IPS DF 6.9 (cell line): ENCODE measurements around the gene WLS.

Experiments used
- DNase-seq: peaks from one replicate; pipeline ENCODE4 v3.0.0-alpha.2; 2013; ENCODE audit warnings: low read depth, low spot score
- H3K27ac ChIP-seq: one replicate; pipeline ENCODE4 v1.5.1; 2013; ENCODE audit warnings: low read length, control low read depth
- H3K27me3 ChIP-seq: 2 replicates; pipeline ENCODE4 v1.6.1; 2013; ENCODE audit warnings: mild to moderate bottlenecking, low read length; ENCODE audit not compliant: control insufficient read depth, insufficient read depth
- H3K36me3 ChIP-seq: 2 replicates; pipeline ENCODE4 v1.6.1; 2013; ENCODE audit warnings: low read length; ENCODE audit not compliant: control insufficient read depth, insufficient read depth
- H3K4me1 ChIP-seq: 2 replicates; pipeline ENCODE4 v1.6.1; 2013; ENCODE audit warnings: low read length; ENCODE audit not compliant: control insufficient read depth, insufficient read depth
- H3K4me3 ChIP-seq: 2 replicates; pipeline ENCODE4 v1.5.1; 2013; ENCODE audit warnings: mild to moderate bottlenecking, low read length
- H3K9me3 ChIP-seq: 2 replicates; pipeline ENCODE4 v1.6.1; 2013; ENCODE audit warnings: low read length, inconsistent platforms; ENCODE audit not compliant: control insufficient read depth, insufficient read depth
- WGBS: extraction: QIAGEN DNeasy Blood & Tissue Kit; methylation state at CpG from one replicate; pipeline ENCODE4 v1.1.7; 2013; ENCODE audit warnings: mixed read lengths, missing lambda C conversion rate; ENCODE audit not compliant: insufficient read length, insufficient coverage; 5-methylcytosine and 5-hydroxymethylcytosine counted together

Gene WLS

DNA sequence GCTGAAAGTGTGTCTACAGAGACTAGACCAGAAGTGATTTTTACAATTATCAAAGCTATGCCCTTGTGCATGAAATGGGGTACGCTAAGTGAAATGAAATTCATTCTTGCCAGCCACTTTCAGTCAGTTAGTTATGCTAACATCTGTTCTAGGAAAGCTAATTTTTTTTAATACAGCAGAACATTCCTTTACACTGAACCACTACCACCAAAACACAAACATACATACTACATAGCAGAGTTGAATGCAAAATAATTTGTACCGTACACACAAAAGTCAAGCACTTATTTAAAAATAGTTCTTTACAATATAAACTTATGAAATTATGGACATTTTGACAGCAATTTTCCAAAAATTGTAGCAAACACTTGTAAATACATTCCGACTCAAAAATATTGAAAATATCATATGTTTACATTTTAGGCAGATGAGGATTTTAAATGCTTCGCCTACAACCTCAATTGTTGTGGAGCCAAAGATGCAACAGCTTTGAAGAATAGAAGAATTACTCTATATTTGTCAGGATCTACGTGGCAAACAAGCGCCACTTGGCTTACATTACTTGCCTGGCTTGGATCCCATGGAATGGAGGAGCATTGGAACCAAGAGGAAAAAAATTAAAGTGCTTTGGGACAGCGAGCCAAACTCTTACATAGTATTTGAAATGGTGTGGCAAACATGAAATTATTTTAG, 30.6 kb downstream of the WLS start:
- 100% methylated on average over 1 of the region's 7 CpGs for WGBS
- Histone ChIP-seq H3K36me3 (no peaks in the 10 kb centered on the region), H3K9me3 (no peaks in the 10 kb centered on the region), H3K27me3 (no peaks in the 10 kb centered on the region), H3K4me1 (no peaks in the 10 kb centered on the region), H3K4me3 (no peak overlapping the region), H3K27ac (no peak overlapping the region)
- no peak for DNase-seq

DNA sequence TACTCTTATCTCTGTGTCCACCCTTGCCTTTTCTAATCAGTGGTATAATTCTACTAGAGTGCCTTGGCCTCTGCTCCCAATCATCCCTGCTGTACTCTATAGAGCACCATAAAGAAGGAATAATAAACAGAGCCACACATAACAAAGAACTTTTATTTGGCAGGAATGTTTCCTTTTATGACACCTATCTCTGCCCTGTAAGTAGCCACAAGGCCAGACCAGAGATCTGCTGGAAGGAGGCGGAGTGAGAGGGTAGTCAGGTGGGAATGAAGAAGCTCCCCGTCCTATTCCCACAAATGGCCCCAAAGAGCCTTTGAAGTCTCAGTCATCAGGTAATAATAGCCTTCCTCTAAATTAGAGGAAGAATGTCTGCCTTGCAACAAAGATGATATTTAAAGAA, 32.7 kb downstream of the WLS start:
- H3K27ac ChIP-seq: no peak overlapping the region
- H3K4me1 ChIP-seq: no peaks in the 10 kb centered on the region
- no CpG with 5 or more reads among the region's 2 CpGs for WGBS
- H3K27me3 ChIP-seq: no peaks in the 10 kb centered on the region
- DNase-seq: no peak
- no peak overlapping the region for H3K4me3 ChIP-seq
- no peaks in the 10 kb centered on the region for H3K9me3 ChIP-seq
- H3K36me3 ChIP-seq: no peaks in the 10 kb centered on the region

DNA sequence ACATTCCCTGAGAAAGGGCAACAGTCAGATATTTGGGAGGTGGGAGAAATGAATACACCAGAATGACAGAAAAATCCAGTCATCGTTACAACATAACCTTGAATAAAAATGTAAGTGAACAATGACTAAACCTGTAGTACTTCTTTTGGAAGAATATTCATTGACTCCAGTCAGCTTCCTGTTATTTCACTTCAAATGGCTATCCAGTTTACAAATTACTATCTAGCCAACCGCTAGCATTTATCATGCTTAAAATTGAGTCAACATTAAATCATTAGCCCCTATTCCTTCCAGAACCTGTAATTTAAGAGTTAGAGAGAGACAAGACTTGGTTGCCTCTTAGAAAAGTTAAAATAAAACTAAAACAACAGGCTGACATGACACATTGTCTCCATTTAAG, 33.6 kb downstream of the WLS start:
- H3K36me3 ChIP-seq: no peaks in the 10 kb centered on the region
- H3K4me3 ChIP-seq: no peak overlapping the region
- no peaks in the 10 kb centered on the region for H3K9me3 ChIP-seq
- no peaks in the 10 kb centered on the region for H3K4me1 ChIP-seq
- no peaks in the 10 kb centered on the region for H3K27me3 ChIP-seq
- no peak for DNase-seq
- H3K27ac ChIP-seq: no peak overlapping the region
- WGBS: no CpG with 5 or more reads among the region's 2 CpGs

DNA sequence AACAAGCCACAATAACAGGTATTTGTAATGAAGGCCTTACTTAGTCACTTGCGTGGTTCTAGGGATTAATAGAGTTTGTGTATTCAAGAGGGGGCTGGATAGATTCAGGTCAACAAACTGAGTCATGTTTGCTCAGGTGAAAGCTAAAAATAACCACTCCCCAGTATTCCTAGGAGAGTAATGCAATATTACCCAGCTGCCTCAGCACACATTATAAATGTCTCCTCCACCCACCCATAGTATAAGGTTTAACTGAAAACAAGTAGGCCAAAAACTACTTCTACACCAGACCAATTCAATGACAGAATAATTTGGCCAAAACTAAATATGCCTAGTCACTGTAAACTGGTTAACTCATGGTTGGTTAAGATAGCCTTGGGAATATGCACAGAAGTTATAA, 34.4 kb downstream of the WLS start:
- Histone ChIP-seq H3K9me3 (no peaks in the 10 kb centered on the region), H3K36me3 (no peaks in the 10 kb centered on the region), H3K27ac (no peak overlapping the region), H3K4me3 (no peak overlapping the region), H3K4me1 (no peaks in the 10 kb centered on the region), H3K27me3 (no peaks in the 10 kb centered on the region)
- WGBS: no CpG with 5 or more reads among the region's 1 CpG
- no peak for DNase-seq

DNA sequence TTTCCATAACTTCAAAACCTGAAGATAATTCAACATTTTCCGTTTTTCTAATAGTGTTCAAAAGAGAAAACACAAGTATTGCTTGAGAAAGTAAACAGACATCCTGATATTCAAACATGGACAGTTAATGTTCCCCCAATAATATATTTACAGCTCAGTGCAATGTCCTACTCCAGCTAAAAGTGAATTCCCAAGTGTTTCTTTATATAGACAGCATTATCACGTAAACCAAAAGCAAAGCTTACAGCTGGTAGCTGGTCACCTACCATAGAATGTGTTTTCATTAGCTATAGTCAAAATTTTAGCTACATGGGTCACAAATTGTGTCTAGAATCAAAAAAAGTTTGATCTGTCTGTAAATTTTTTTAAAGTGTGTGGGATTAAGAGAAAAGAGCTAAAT, 34.9 kb downstream of the WLS start:
- DNase-seq: no peak

DNA sequence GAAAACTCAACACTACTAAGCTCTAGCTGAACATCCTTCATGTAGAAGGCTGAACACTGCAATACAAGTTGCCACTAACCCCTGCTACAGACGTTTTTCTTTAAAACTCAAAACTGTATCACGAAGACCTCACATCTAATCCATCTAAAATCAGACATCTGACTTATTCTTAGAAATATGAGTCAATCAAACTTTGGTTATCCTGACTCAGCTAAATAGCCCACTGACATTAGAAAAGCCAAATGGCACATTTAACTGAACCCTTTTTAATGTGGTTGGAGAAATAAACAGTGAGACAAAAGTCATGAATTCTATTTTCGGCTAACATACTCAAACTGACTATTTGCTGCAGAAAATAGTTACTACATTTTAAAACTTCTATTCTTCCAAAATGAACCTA, 35.6 kb downstream of the WLS start:
- Histone ChIP-seq H3K27ac (no peak overlapping the region), H3K4me1 (no peaks in the 10 kb centered on the region), H3K4me3 (no peak overlapping the region), H3K9me3 (no peaks in the 10 kb centered on the region), H3K36me3 (no peaks in the 10 kb centered on the region), H3K27me3 (no peaks in the 10 kb centered on the region)
- no peak for DNase-seq
- WGBS: no CpG with 5 or more reads among the region's 3 CpGs

More for the DNA sequence above, 34.9 kb downstream of the WLS start:
- Histone ChIP-seq H3K4me3 (no peak overlapping the region), H3K27me3 (no peaks in the 10 kb centered on the region), H3K36me3 (no peaks in the 10 kb centered on the region), H3K27ac (no peak overlapping the region), H3K9me3 (no peaks in the 10 kb centered on the region), H3K4me1 (no peaks in the 10 kb centered on the region)
- no CpG with 5 or more reads among the region's 2 CpGs for WGBS

DNA sequence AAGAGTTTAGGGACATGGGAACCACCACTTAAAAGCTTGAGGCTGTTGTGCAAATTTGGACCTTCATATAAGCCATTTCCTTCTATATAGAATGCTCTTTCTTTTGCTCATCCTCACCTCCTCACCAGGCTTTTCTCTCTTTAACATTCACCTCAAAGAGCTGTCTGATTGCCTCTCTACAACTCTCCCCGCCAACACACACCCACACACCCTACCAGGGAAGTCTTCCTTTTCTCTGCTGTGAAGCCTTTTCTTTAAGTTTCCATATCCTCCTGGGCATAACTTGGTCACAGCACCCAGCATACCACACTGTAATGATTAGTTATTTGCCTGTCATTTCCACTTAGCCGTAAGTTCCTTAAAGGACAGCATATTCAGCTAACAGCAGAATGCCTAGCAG, 40.6 kb downstream of the WLS start:
- H3K36me3 ChIP-seq: no peaks in the 10 kb centered on the region
- H3K9me3 ChIP-seq: no peaks in the 10 kb centered on the region
- no peak overlapping the region for H3K4me3 ChIP-seq
- WGBS: no CpG with 5 or more reads among the region's 2 CpGs
- no peak for DNase-seq
- no peaks in the 10 kb centered on the region for H3K4me1 ChIP-seq
- H3K27ac ChIP-seq: no peak overlapping the region
- H3K27me3 ChIP-seq: no peaks in the 10 kb centered on the region

DNA sequence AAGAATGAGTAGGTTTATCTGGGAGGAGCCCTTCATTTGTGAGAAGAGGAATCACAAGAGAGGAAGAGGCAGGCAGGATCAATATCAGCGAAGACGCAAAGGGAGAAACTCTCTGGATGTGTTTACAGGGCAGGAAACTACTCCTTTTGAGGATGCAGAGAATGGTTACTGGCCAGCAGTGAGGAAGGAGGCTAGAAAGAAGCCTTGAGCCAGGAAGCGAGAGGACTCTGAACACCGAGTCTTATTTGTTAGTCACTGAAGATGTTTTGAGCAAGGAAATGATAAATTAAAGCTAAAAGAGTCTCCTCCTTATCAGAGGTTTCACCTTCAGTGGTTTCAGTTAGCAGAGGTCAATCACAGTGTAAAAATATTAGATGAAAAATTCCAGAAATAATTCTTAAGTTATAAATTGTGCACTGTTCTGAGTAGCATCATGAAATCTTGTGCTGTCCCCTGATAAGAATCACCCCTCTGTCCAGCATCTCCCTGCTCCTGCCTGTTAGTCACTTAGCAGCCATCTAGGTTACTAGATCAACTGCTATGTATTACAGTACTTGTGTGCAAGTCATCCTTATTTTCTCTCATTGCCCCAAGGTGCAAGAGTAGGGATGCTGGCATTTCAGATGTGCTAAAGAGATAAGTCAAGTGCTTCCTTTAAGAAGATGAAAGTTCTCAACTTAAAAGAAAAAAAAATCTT, 43.5 kb downstream of the WLS start:
- DNase-seq: no peak
- no peaks in the 10 kb centered on the region for H3K36me3 ChIP-seq
- H3K27ac ChIP-seq: no peak overlapping the region
- WGBS: no CpG with 5 or more reads among the region's 4 CpGs
- H3K4me3 ChIP-seq: no peak overlapping the region
- no peaks in the 10 kb centered on the region for H3K27me3 ChIP-seq
- no peaks in the 10 kb centered on the region for H3K9me3 ChIP-seq
- H3K4me1 ChIP-seq: no peaks in the 10 kb centered on the region

DNA sequence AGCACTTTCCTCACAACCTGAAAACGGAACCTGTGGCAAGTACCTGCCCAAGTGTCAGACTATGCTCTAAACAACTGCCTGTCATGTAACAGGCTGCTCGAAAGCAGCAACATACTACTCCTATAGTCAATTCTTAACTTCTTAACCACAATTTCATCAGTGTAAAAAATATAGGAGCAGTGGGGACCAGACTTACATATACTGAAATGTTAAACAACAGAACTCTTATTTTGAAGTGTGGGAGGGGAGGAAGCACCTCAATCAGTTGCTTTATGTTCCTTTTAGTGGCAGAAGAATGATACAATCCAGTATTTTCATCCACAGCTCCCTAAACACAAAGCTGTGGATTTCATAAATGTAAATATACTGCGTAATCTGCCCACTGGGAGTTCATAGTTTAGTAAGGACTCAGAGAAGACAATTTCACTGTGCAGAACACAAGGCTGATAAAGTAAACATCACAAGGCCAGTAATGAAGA, 44.2 kb downstream of the WLS start:
- no peaks in the 10 kb centered on the region for H3K4me1 ChIP-seq
- DNase-seq: no peak
- no peaks in the 10 kb centered on the region for H3K36me3 ChIP-seq
- H3K27ac ChIP-seq: no peak overlapping the region
- H3K9me3 ChIP-seq: no peaks in the 10 kb centered on the region
- H3K4me3 ChIP-seq: no peak overlapping the region
- no peaks in the 10 kb centered on the region for H3K27me3 ChIP-seq
- WGBS: no CpG with 5 or more reads among the region's 3 CpGs

DNA sequence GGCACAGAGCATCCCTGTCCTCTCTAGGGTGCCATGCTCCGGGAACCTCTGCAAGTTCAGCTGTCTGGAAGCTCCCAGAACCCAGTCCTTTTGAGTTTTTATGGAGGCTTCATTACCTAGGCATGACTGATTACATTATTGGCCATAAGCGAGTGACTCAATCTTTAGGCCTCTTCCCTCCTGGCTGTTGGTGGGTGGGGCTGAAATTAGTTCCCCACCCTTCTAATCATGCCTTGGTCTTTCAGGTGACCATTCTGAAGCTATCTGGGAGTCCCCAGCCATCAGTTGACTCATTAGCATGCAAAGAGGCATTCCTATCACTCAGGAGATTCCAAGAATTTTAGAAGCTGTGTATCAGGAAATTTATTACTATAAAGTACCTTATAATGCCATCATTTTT, 46.6 kb downstream of the WLS start:
- H3K4me1 ChIP-seq: no peaks in the 10 kb centered on the region
- WGBS: no CpG with 5 or more reads among the region's 2 CpGs
- no peak for DNase-seq
- H3K27ac ChIP-seq: no peak overlapping the region
- H3K36me3 ChIP-seq: no peaks in the 10 kb centered on the region
- H3K27me3 ChIP-seq: no peaks in the 10 kb centered on the region
- H3K9me3 ChIP-seq: no peaks in the 10 kb centered on the region
- no peak overlapping the region for H3K4me3 ChIP-seq

DNA sequence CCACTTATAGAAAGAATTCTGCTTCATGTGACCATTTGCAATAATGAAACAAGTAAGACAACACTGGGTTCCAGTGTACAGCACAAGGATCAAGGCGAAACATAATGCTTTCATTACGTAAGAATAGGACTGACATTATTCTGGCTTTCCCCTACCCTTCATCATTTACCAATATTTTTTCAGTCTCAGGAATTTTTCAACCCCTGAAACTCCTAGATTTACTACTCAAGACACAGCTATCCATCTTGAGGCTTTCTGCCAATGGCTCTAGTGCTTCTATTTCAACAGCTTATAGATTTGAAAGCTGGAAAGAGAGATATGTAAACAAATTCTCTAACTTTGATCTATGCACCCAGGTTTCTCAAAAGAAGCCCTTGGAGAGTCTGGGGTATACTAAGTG, 48.4 kb downstream of the WLS start:
- Histone ChIP-seq H3K4me3 (no peak overlapping the region), H3K4me1 (no peaks in the 10 kb centered on the region), H3K27me3 (no peaks in the 10 kb centered on the region), H3K9me3 (no peaks in the 10 kb centered on the region), H3K27ac (no peak overlapping the region), H3K36me3 (no peaks in the 10 kb centered on the region)
- WGBS: no CpG with 5 or more reads among the region's 2 CpGs
- no peak for DNase-seq
